HG02981 (cell line): ENCODE measurements around the gene KDM6A.
"Not testable (repeated sequence)": the region's sequence is repeated elsewhere in the genome, so short reads cannot be mapped to it uniquely, and the experiment has no call there.

Source experiments
- ATAC-seq: cut with Tn5 transposase; IDR thresholded peaks from one replicate; pipeline ENCODE4 v1.9.1; 2021; ENCODE audit warnings: mild to moderate bottlenecking, moderate library complexity; ENCODE audit not compliant: unreplicated experiment

The KDM6A gene

DNA sequence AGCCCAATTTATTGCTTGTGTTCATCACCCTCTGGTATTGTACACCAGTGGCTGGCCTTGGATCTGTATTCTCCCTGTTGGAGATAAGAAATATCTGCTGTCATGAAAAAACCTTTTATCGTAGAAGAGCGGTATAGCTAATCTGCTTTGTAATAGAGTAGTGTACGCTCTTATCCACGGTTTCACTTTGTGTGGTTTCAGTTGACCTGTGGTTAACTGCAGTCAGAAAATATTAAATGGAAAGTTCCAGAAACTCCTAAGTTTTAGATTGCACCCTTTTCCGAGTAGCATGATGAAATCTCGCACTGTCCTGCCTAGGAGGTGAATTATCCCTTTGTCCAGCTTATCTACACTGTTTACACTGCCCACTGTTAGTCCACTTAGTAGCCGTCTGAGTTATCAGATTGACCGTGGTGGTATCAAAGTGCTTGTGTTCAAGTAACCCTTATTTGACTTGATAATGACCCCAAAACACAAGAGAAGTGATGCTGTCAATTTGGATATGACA is 42.4 kb downstream of the KDM6A start:
- ATAC-seq: no peak

DNA sequence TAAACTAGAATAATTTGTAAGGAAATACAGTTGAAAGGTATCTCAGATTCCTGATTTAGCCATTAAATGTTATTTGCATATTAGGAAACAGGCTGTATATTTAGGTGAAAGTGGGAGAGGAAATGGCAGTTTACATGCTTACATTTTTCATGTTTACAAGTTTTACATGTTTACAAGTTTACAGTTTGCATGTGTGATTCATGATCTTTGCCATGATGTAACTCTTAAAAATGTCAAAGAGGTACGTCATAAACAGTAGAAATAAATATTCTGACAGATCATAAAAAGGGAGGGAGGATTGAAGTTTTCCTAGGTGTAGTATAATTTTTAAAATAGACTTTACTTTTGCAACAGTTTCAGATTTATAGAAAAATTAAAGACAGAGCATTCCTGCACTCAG is 45.7 kb downstream of the KDM6A start:
- no peak for ATAC-seq

DNA sequence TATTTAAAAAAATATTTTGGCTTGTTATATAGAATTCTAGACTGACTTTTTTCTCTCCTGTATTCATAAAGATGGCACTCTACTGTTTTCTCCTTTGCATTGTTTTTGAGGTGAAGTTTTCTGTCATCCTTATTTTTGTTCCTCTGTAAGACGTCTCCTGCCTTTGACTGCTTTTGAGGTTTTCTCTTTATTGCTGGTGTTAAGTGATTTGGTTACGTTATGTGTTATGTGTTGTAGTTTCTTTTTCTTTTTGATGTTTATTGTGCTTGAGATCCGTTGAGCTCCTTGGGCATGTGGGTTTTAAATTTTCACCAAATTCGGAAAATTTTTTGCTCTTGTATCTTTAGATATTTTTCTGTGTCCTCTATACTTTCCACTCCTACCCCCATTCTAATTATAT is 50.0 kb downstream of the KDM6A start:
- no peak for ATAC-seq

DNA sequence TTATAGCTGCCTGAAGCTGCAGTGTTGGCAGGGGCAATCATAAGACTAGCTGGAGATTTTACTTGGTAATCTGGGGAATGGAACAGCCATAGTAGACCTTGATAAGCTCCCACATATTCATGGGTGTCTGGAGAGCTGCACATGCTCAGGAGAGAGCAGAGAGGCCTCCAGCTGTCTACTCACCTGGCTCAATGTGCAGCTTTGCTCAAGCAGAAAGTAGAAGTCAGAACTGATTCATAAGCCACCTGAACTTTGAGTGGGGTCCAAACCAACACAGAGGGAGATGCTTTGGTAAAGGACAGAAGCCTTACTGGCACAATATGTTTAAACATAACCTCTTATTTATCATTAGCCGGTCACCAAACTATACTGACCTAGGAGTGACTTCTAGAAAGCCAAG is 54.4 kb downstream of the KDM6A start:
- no peak for ATAC-seq

DNA sequence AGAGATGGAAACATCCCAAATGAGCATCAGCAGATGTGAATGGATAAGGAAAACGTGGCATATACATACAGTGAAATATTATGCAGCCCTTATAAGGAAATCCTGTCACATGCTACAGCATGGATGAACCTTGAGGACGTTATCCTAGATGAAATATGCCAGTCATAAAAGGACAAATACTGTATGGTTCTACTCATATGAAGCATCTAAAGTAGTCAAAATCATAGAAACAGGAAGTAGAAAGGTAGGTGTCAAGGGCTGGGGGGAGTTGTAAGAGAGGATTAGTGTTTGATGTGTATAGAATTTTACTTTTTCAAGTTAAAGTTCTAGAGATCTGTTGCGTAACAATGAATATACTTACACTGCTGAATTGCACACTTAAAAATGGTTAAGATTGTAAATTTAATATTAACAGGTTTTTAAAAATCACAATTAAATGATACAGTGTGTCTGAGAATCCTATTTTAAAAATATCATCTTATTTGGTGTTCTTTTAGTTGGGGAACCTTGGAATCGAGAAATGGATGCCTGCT is 58.5 kb downstream of the KDM6A start:
- no peak for ATAC-seq

DNA sequence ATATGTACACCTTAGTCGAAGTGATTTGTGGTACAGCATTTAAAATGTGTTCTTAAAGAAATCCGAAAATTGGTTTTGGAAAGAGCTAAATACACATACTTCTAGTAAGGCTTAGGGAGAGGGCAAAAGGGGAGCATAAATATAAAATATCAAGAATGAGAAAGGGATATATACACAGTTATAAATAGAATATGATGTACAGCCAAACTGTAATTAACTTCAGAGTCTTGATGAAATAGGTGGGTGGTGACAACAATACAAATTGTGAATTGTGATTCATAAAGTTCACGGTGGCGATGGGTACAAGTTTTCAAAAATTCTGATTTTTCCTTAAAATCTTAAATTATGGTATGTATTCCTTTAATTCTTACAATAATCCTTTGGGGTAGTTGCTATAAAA is 62.2 kb downstream of the KDM6A start:
- ATAC-seq: no peak

DNA sequence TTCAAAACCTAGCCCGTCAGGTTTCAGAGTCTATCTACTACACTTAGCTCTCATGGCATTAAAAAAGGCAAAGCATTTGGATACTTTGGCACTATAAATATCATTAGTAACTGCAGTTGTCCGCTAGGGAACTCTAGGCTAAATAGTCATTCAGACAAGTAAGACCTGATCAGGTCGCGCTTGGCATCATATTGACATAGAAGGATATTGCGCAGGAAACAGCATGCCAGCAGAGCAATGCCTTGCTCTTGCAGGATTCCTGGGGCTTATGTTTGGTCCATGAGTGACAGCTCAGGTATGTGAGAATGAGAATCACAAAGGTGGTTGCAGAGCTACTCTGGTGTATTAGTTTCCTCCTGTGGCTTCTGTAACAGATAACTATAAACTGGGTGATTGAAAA is 62.7 kb downstream of the KDM6A start:
- ATAC-seq: no peak

DNA sequence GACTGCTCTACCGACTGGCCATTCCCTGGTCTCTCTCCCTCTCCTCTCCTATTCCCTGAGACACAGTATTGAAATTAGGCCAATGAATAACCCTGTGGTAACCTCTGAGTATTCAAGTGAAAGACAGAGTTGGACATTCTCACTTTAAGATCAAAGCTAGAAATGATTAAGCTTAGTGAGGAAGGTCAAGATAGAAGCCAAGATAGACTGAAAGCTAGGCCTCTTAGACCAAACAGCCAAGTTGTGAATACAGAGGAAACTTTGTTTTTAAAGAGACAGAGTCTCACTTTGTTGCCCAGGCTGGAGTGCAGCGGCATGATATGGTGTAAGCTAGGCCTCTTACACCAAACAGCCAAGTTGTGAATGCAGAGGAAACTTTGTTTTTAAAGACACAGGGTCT is 64.6 kb downstream of the KDM6A start:
- peak; percentile 82 for ATAC-seq

DNA sequence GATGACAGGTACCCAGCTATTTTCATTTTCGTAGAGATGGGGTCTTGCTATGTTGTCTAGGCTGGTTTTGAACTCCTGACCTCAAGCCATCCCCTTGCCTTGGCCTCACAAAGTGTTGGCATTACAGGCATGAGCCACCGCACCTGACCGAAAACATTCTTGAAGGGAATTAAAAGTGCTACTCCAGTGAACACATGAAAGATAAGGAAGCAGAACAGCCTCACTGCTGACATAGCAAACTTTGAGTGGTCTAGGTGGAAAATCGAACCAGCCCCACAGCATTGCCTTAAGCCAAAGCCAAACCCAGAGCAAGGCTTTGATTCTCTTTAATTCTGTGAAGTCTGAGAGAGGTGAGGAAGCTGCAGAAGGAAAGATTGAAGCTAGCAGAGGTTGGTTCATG is 65.1 kb downstream of the KDM6A start:
- ATAC-seq: no peak

DNA sequence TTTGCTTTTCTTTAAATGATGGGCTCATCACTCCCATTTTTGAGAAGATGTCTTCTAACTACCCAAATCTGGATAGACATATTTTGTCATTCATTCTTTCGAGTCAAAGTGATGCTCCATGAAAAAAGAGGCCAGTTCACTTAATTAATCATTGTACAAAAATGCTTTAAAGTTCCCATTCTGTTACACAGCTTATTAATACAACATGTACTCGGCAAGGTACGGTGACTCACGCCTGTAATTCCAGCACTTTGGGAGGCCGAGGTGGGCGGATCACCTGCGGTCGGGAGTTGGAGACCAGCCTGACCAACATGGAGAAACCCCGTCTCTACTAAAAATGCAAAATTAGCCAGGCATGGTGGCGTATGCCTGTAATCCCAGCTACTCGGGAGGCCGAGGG is 67.6 kb downstream of the KDM6A start:
- ATAC-seq: not testable (repeated sequence)

DNA sequence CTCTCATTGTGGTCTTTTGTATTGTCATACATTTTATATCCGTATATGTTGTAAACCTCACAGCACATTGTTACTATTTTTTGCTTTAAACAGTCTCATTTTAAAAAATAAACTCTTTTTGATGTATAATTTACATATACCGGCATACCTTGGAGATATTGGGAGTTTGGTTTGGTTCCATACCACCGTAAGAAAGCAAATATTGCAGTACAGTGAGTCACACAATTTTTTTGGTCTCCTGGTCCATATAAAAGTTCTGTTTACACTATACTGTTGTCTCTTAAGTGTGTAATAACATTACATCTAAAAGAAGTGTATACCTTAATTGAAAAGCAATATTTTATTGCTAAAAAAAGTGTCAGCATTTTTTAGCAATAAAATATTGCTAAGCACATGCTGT is 70.0 kb downstream of the KDM6A start:
- no peak for ATAC-seq

DNA sequence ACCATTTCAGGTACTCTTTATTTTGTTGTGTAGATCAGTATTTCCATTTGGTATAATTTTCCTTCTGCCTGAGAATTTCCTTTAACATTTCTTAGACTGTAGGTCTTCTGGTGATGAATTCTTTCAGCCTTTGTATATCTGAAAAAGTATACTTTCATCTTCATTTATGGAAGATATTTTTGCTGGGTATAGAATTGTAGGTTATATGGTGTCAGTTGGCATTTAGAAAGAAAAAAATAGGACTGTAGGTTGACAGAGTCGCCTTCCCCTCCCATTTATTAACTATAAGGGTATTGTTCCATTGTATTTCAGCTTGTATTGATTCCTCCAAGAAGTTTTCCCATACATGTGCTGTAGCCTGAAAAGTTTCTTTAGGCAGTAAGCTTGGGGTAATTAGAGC is 71.9 kb downstream of the KDM6A start:
- no peak for ATAC-seq

DNA sequence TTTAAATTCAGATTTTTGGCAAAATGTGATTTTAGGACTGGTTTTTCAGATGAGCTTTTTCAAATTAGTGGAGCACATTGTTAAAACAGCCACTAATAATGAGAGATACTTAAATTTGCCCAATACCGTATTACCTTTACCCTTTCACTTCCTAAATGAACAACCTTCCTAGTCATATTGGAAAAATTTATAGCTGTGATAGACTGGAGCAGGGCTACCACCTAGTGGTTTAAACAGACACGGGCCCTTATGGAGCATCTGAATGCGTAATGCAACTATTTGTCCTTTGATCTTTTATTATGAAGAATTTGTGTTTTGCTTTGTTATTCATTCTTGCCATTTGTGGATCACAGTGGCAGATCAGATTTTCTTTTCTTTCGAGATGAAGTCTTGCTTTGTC is 72.7 kb downstream of the KDM6A start:
- ATAC-seq: no peak

DNA sequence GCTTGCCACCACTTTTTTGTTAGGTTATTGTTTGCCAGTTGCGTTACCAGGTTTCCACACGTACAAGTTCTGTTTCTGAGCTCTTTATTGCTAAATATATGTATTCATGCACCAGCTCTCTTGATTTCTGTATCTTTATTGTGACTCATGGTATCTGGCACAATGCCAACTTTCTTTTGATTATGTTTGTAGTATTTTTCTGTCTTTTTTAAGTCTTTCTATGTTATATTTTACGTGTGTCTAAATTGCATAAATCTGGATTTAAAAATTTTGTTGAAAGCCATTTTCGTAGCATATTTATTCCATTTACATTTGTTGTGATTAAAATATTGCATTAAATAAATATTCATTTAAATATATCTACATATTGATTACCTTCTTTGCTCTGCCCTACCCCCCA is 73.8 kb downstream of the KDM6A start:
- ATAC-seq: no peak

DNA sequence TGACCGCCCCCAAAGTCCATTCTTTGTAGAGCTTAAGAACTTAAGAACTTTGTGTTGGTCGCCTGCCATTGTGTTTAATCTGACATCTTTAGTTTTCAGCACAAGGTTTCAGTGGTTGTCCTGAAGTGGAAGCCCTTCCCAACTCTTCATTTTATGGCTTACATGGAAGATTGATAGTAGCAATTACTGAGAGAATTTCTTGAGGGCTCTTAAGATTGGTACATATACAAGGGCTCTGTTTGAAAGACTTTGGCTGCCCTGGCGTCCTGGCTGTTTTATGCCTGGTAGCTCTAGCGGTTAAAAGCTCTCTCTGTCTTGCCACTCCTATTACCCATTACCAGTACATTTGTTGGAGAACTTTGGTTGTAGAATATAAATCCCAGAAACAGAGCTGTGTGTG is 75.0 kb downstream of the KDM6A start:
- no peak for ATAC-seq

DNA sequence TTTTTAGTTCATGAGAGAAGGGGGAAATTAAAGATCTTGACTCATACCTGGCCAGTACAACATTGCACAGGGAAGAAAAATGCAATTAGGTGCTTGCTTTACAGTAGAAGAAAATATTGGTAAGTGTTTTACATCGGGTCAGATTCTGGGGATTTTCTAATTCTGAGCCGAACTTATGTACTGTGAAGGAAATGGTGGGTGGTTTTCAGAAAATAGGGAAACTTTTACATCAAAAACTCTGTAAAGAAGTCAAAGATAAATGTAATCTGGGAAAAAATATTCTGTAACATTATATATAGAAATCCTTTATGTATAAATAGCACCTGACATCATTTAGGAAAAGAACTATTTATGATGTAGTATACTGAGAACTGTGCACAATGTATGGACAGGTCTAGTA is 75.4 kb downstream of the KDM6A start:
- no peak for ATAC-seq

DNA sequence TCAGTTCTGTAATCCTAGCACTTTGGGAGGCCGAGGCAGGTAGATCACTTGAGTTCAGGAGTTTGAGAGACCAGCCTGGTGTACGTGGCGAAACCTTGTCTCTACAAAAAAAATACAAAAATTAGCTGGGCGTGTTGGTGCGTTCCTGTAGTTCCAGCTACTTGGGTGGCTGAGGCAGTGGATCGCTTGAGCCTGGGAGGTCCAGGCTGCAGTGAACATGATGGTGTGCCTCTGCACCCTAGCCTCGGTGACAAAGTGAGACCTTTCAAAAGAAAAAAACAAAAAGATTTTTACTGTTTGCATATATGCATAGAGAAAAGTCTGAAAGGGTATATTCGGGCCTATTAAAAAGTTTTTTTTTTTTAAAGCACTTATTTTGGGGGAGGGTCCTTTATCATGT is 76.1 kb downstream of the KDM6A start:
- no peak for ATAC-seq

DNA sequence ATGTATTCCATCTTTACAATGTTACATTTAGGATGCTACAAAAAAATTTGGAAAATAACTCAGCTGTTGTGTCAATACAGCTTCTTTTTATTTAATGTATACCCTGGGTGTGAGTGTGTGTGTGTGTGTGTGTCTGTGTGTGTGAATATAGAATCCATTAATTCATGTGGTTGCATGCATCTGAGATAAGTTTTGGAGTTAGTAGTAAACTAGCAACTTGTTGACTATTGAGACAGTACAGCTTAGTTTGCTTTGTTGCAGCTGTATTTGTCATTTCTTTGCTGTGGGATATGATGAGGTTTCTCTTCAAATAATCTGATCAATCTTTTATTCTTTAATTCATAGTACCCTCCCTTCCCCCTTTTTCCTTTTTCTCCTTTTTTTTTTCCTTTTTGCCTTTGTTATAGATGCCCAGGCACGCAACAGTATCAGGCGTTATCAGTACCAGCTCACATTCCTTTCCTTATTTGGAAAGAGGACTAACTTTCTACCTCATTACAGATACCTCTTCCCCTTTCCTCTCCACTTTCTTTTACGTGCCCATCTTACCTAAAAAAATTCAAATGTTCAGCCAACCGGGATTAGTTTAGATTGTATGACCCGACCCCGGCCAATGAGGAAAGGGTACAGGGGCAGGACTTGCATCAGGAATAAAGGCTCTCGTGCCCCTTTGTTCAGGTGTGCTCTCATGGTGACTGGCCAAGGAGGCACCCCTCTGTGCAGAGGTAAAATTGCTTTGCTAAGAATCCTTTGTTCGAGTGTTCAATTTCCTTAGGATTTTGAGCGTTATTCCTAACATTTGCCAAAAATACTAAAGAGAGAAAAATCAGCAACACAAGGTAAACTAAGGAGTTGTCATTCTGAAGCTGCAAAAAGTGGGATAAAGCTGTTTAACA is 77.7 kb downstream of the KDM6A start:
- ATAC-seq: not testable (repeated sequence)

DNA sequence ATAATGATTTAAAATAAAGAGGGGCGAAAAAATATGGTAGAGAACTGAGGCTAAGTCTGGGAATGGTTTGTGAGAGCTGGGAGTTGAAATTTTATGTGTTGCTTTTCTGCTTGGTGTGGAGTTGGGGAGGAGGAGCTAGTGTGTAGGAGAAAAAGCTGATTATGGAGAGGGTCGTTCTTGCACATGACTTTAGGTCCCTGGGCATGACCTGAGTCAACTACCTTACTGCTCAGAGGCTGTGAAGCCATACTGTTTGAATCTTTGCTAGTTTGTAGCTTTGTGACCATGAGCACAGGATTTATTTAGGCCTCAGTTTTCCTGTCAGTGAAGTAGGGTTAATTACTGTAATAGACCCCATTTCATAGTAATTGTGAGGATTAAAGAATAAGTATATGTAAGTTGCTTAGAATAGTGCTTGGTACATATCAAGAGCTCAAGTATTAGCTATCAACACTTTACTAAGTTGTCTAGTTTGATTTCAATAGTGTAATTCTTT is 78.6 kb downstream of the KDM6A start:
- ATAC-seq: no peak

DNA sequence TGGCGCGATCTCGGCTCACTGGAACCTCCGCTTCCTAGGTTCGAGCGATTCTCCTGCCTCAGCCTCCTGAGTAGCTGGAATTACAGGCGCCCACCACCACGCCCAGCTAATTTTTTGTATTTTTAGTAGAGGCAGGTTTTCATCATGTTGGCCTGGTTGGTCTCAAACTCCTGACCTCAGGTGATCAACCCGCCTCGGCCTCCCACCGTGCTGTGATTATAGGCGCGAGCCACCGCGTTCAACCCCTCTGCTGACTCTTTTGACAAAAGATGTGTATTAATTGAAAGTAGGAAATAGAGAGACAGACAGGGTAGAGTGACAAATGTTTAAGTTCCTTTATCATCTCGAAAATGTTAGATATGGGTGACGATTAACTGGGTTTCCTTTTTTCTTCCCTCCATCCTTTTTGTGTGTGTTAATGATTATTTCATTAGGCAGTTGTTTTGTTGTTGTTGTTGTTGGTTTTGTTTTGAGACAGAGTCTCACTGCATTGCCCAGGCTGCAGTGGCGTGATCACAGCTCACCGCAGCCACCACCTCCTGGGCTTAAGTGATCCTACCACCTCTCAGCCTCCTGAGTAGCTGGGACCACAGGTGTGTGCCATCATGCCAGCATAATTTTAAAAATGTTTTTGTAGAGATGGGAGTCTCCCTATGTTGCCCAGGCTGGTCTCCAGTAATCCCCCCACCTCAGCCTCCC is 79.5 kb downstream of the KDM6A start:
- ATAC-seq: no peak

DNA sequence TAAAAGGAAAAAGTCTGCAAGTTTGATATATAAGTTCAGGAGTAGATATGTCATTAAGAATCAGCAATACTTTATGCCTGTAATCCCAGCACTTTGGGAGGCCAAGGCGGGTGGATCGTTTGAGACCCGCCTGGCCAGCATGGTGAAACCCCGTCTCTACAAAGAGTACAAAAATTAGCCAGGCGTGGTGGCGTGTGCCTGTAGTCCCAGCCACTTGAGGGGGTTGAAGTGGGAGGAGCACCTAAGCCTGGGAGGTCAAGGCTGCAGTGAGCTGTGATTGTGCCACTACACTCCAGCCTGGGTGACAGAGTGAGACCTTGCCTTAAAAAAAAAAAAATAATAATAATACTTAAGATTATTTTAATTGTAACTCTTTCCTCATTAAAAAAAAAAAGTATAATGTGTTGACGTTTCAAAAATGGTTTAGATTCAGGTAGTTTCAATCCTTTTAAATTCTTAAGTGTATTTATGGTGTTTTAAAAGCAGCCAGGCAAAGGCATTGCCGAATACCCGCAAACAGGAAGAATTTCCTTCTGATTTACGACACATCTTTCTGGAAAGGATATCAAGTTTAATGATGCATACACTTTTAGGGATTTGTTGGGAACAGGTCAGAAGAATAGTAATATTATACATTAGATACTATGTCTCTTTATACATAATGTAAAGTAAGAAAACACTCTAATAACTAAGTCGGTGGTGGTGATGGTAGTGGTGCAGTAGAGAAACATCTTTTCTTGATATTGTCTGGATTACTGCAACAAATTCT is 80.9 kb downstream of the KDM6A start:
- no peak for ATAC-seq
